GM23248 (cell line): ENCODE measurements around the gene CXADR. TPM values are rescaled to one million over a fixed set of nuclear protein-coding genes. Genes with fewer than 3 reads are reported as not detected.

Source experiments
- DNase-seq: peaks from one replicate; pipeline ENCODE4 v3.0.0-alpha.2; 2015
- H2AFZ ChIP-seq: fragments of 200-600 bp; sonication (generic); 2 replicates; pipeline ENCODE4 v1.6.1; 2016; ENCODE audit warnings: antibody characterized with exemption
- H3F3A ChIP-seq: fragments of 200-600 bp; sonication (generic); 2 replicates; pipeline ENCODE4 v1.6.1; 2016; ENCODE audit warnings: mild to moderate bottlenecking, antibody characterized with exemption, mixed run types; ENCODE audit not compliant: insufficient read depth
- H3K27ac ChIP-seq: fragments of 200-600 bp; sonication (generic); 2 replicates; pipeline ENCODE4 v1.5.1; 2016; ENCODE audit warnings: mild to moderate bottlenecking
- H3K27me3 ChIP-seq: fragments of 200-600 bp; sonication (generic); replicated peaks from 2 replicates; pipeline ENCODE4 v1.6.1; 2016; ENCODE audit warnings: mild to moderate bottlenecking; ENCODE audit not compliant: insufficient read depth
- H3K36me3 ChIP-seq: fragments of 200-600 bp; sonication (generic); 2 replicates; pipeline ENCODE4 v1.6.1; 2016; ENCODE audit warnings: low read depth, mild to moderate bottlenecking
- H3K4me1 ChIP-seq: fragments of 200-600 bp; sonication (generic); 2 replicates; pipeline ENCODE4 v1.6.1; 2016; ENCODE audit warnings: mild to moderate bottlenecking; ENCODE audit not compliant: insufficient read depth
- H3K4me2 ChIP-seq: fragments of 200-600 bp; sonication (generic); one replicate; pipeline ENCODE4 v1.6.1; 2016; ENCODE audit warnings: mild to moderate bottlenecking; ENCODE audit not compliant: unreplicated experiment
- H3K4me3 ChIP-seq: fragments of 200-600 bp; sonication (generic); 2 replicates; pipeline ENCODE4 v1.5.1; 2016; ENCODE audit warnings: mild to moderate bottlenecking
- H3K79me2 ChIP-seq: fragments of 200-600 bp; sonication (generic); 2 replicates; pipeline ENCODE4 v1.6.1; 2016; ENCODE audit warnings: mild to moderate bottlenecking; ENCODE audit not compliant: insufficient read depth
- H3K9ac ChIP-seq: fragments of 200-600 bp; sonication (generic); 2 replicates; pipeline ENCODE4 v1.6.1; 2016; ENCODE audit warnings: mild to moderate bottlenecking
- H3K9me2 ChIP-seq: fragments of 200-600 bp; sonication (generic); 2 replicates; pipeline ENCODE4 v1.6.1; 2016; ENCODE audit warnings: mixed run types, mild to moderate bottlenecking, moderate library complexity; ENCODE audit not compliant: insufficient read depth
- H3K9me3 ChIP-seq: fragments of 200-600 bp; sonication (generic); one replicate; pipeline ENCODE4 v1.6.1; 2017; ENCODE audit warnings: low read depth
- H4K20me1 ChIP-seq: fragments of 200-600 bp; sonication (generic); 2 replicates; pipeline ENCODE4 v1.6.0; 2016; ENCODE audit not compliant: insufficient read depth
- EZH2 ChIP-seq: fragments of 200-600 bp; sonication (generic); IDR thresholded peaks from 2 replicates; pipeline ENCODE4 v1.6.1; 2018; ENCODE audit warnings: antibody characterized with exemption, mild to moderate bottlenecking; ENCODE audit not compliant: insufficient read depth, poor library complexity, severe bottlenecking
- EZH2phosphoT487 ChIP-seq: fragments of 200-600 bp; sonication (generic); IDR thresholded peaks from 2 replicates; pipeline ENCODE4 v1.6.1; 2018; ENCODE audit warnings: antibody characterized with exemption, moderate library complexity, mild to moderate bottlenecking, low read depth; ENCODE audit not compliant: insufficient read depth
- WGBS, 2 experiments: methylation state at CpG; one replicate each; pipeline ENCODE4 v1.1.6; 2015 to 2017; ENCODE audit warnings: low lambda C conversion rate in 2 of 2, low coverage in 1 of 2; ENCODE audit errors: missing lambda C conversion rate in 2 of 2; 5-methylcytosine and 5-hydroxymethylcytosine counted together
- in situ Hi-C: fragments of 300-500 bp; cut with MboI; formaldehyde crosslinking; loops from 2 replicates; pipeline ENCODE4 v1.15.0; 2020
- polyA plus RNA-seq: library from polyadenylated mRNA; unstranded; fragments of >200 nt; fragmentation: Nextera tagmentation; extraction: Ambion mirVana; gene quantifications from 2 replicates; pipeline ENCODE4 v1.2.1, GENCODE V29; 2016
- total RNA-seq: library from RNA; depleted of rRNA; stranded (reverse); fragments of >200 nt; shearing (Covaris generic); gene quantifications from 2 replicates; pipeline ENCODE4 v1.2.3, GENCODE V29; 2014

Gene CXADR
- total and polyA plus RNA-seq, 2 experiments from 2014 or later = 0.23 TPM; not detected in 1

DNA sequence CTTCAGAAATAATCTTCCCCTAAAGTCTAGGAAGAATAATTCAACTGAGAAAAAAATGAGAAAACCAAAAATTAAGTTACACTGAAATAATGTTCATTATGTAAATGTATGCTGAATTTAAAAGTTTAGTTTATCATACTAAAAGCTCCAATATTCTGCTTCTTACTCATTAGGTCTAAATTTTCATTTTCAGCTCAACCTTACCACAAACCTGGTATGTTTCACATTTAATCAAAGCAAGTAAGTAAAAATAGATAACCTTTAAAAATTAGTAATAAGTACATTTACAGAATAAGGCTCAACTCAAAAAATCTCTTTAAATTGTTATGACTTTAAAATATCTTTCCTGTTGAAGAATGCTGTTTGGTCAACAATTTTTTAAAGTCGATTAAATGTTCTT, 84.8 kb downstream of the CXADR start:
- TF ChIP-seq EZH2 (no peak), EZH2phosphoT487 (no peak)
- 93% methylated on average over 1 of the region's 1 CpG for WGBS, 2 experiments
- Histone ChIP-seq H3K4me2 (no peak overlapping the region), H3K4me1 (no peaks in the 10 kb centered on the region), H3K27ac (no peak overlapping the region), H3K27me3 (no peaks in the 10 kb centered on the region), H3K9me3 (no peaks in the 10 kb centered on the region), H3K36me3 (peaks cover 62% of the 10 kb centered on the region), H2AFZ (no peak overlapping the region), H3K9me2 (no peaks in the 10 kb centered on the region), H3F3A (no peaks in the 10 kb centered on the region), H3K9ac (no peak overlapping the region), H3K79me2 (peaks cover 4% of the 10 kb centered on the region), H4K20me1 (no peaks in the 10 kb centered on the region), H3K4me3 (no peak overlapping the region)
- no peak for DNase-seq
- in situ Hi-C loops = no loop called here

DNA sequence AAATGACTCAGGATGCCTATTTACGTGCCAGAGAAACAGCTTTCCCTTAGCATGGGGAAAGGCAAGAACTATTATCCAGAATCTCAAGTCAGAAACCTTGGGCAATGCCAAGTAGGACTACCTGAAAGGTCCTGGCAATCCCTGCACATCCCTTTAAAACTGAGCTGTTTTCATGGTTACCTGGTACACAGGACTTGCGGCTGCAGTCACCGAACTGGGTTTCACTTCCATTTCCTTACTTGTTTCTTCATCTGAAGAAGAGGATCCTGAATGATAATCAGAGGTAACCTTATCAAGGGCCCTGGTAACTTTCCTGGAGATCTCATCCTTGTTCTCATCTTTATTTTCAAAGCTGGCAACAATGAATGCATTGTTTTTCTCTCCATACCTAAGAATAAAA, 85.6 kb downstream of the CXADR start:
- TF ChIP-seq EZH2 = no peak
- TF ChIP-seq EZH2phosphoT487 = no peak
- no peak overlapping the region for H3K4me2 ChIP-seq
- WGBS, 2 experiments = 98 to 99% methylated on average over 3 of the region's 3 CpGs

DNA sequence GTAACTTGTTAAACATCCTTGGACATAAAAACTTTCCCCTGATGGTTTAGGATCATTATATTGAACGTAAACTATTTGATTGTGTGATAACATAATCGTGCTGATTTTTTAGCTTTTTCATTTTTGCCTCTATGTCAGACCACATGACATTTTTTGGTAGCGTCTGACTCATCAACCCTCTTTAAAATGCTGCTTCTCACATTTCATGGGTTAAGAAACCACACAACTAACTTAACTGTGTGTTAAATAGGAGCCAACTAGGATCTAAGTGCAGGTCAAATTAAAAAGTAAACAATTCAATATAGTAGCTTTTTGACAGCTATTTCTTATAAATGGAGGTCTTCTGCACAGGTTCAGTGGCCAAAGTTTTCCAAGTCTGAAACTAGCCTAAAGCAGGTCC, 90.0 kb downstream of the CXADR start:
- Histone ChIP-seq H3K4me1 (no peaks in the 10 kb centered on the region), H3K9me3 (no peaks in the 10 kb centered on the region), H3K9me2 (no peaks in the 10 kb centered on the region), H3K27me3 (no peaks in the 10 kb centered on the region), H3F3A (no peaks in the 10 kb centered on the region), H3K27ac (no peak overlapping the region), H3K9ac (no peak overlapping the region), H3K36me3 (peaks cover 37% of the 10 kb centered on the region), H3K4me3 (no peak overlapping the region), H4K20me1 (no peaks in the 10 kb centered on the region), H3K4me2 (no peak overlapping the region), H3K79me2 (peaks cover 42% of the 10 kb centered on the region), H2AFZ (no peak overlapping the region)
- TF ChIP-seq EZH2 (no peak), EZH2phosphoT487 (no peak)
- peak; percentile 17 for DNase-seq
- in situ Hi-C loops = no loop called here
- WGBS, 2 experiments = 95 to 99% methylated on average over 3 of the region's 3 CpGs

More for the DNA sequence above, 85.6 kb downstream of the CXADR start:
- H3K79me2 ChIP-seq = peaks cover 6% of the 10 kb centered on the region
- no peak overlapping the region for H2AFZ ChIP-seq
- H3F3A ChIP-seq = no peaks in the 10 kb centered on the region
- H3K27me3 ChIP-seq = no peaks in the 10 kb centered on the region
- no peak overlapping the region for H3K4me3 ChIP-seq
- H3K4me1 ChIP-seq = no peaks in the 10 kb centered on the region
- no peak overlapping the region for H3K27ac ChIP-seq
- H4K20me1 ChIP-seq = no peaks in the 10 kb centered on the region
- no peak overlapping the region for H3K9ac ChIP-seq
- in situ Hi-C loops = no loop called here
- H3K36me3 ChIP-seq = peaks cover 58% of the 10 kb centered on the region
- no peak for DNase-seq
- no peaks in the 10 kb centered on the region for H3K9me2 ChIP-seq
- no peaks in the 10 kb centered on the region for H3K9me3 ChIP-seq

GRCh38 chr21:17607684-17608083, 94.8 kb downstream of the CXADR start:
- peaks cover 8% of the 10 kb centered on the region for H3K4me1 ChIP-seq
- H3K27ac ChIP-seq = no peak overlapping the region
- H3K9ac ChIP-seq = no peak overlapping the region
- H3K4me2 ChIP-seq = no peak overlapping the region
- H3K4me3 ChIP-seq = no peak overlapping the region
- H4K20me1 ChIP-seq = no peaks in the 10 kb centered on the region
- no peak for TF ChIP-seq EZH2phosphoT487
- TF ChIP-seq EZH2 = no peak
- peaks cover 20% of the 10 kb centered on the region for H3F3A ChIP-seq
- DNase-seq = no peak
- no peaks in the 10 kb centered on the region for H3K9me3 ChIP-seq
- H3K36me3 ChIP-seq = peaks cover 15% of the 10 kb centered on the region; the same call in 1 of the 2 replicates
- 98% methylated on average over 2 of the region's 2 CpGs for WGBS, 2 experiments
- no peak overlapping the region for H2AFZ ChIP-seq
- H3K79me2 ChIP-seq = peaks cover 74% of the 10 kb centered on the region
- in situ Hi-C loops = no loop called here
- H3K9me2 ChIP-seq = no peaks in the 10 kb centered on the region
- H3K27me3 ChIP-seq = no peaks in the 10 kb centered on the region

- H3K27ac ChIP-seq = no peak overlapping the region
- no peak overlapping the region for H2AFZ ChIP-seq
- no peak for DNase-seq
- 95 to 99% methylated on average over 2 of the region's 2 CpGs for WGBS, 2 experiments
- no peaks in the 10 kb centered on the region for H3K27me3 ChIP-seq
- no peaks in the 10 kb centered on the region for H3K9me2 ChIP-seq
- no peaks in the 10 kb centered on the region for H4K20me1 ChIP-seq
- peaks cover 29% of the 10 kb centered on the region for H3F3A ChIP-seq
- no peak overlapping the region for H3K9ac ChIP-seq
- peaks cover 68% of the 10 kb centered on the region for H3K79me2 ChIP-seq
- in situ Hi-C loops = no loop called here
- H3K4me1 ChIP-seq = peaks cover 8% of the 10 kb centered on the region
- H3K9me3 ChIP-seq = no peaks in the 10 kb centered on the region
- no peaks in the 10 kb centered on the region for H3K36me3 ChIP-seq
- H3K4me3 ChIP-seq = no peak overlapping the region
- TF ChIP-seq EZH2phosphoT487 (no peak), EZH2 (no peak)
- no peak overlapping the region for H3K4me2 ChIP-seq
These were observed 96.8 kb downstream of the CXADR start for GRCh38 chr21:17609681-17610080.
